H1 (cell line): ENCODE data around the gene CD37. TPM values are rescaled to one million over a fixed set of nuclear protein-coding genes. Genes with fewer than 3 reads are reported as not detected.

Source experiments
- CTCF ChIA-PET: fragments of 300-600 bp; sonication (Branson Sonifier 250); formaldehyde crosslinking; loops from one replicate; lab custom pipeline; 2021; ENCODE audit not compliant: partially characterized antibody; lab: Charles Lee
- POLR2A ChIA-PET: fragments of 300-600 bp; sonication (Branson Sonifier 250); formaldehyde crosslinking; loops from one replicate; lab custom pipeline; 2021; ENCODE audit warnings: inconsistent platforms; ENCODE audit not compliant: partially characterized antibody; lab: Charles Lee
- DNase-seq, 2 experiments: peaks; one replicate each; pipeline versions ENCODE4 v3.0.0 to v3.0.0-alpha.2; 2010 to 2022; ENCODE audit warnings: low spot score in 2 of 2, low read depth in 1 of 2, mixed read lengths in 1 of 2
- FAIRE-seq: peaks from 2 replicates; lab custom pipeline; 2011; peaks lifted over from hg19 to GRCh38; lab: Jason Lieb, UNC
- H2AFZ ChIP-seq: 2 replicates; pipeline ENCODE4 v1.8.1; 2012; ENCODE audit warnings: low read length, inconsistent platforms
- H2AK5ac ChIP-seq: 2 replicates; pipeline ENCODE4 v1.6.1; 2013; ENCODE audit warnings: low read depth, low read length
- H2BK120ac ChIP-seq: replicated peaks from 2 replicates; pipeline ENCODE3; 2013; ENCODE audit warnings: low read depth, low read length, inconsistent platforms
- H2BK12ac ChIP-seq: 2 replicates; pipeline ENCODE4 v1.6.1; 2013; ENCODE audit warnings: low read depth, low read length
- H2BK15ac ChIP-seq: 2 replicates; pipeline ENCODE4 v1.6.1; 2013; ENCODE audit warnings: low read length
- H2BK20ac ChIP-seq: 2 replicates; pipeline ENCODE4 v1.6.1; 2013; ENCODE audit warnings: low read length
- H2BK5ac ChIP-seq: 2 replicates; pipeline ENCODE4 v1.6.1; 2013; ENCODE audit warnings: low read depth, low read length
- H3K14ac ChIP-seq: 2 replicates; pipeline ENCODE4 v1.6.1; 2013; ENCODE audit warnings: inconsistent platforms; ENCODE audit not compliant: insufficient read length
- H3K18ac ChIP-seq: 2 replicates; pipeline ENCODE4 v1.6.1; 2013; ENCODE audit warnings: low read length; ENCODE audit errors: extremely low read depth
- H3K23ac ChIP-seq: 2 replicates; pipeline ENCODE4 v1.6.1; 2013; ENCODE audit warnings: inconsistent platforms; ENCODE audit not compliant: insufficient read length
- H3K23me2 ChIP-seq: 2 replicates; pipeline ENCODE4 v1.6.1; 2013; ENCODE audit warnings: low read depth, low read length
- H3K27ac ChIP-seq: 2 replicates; pipeline ENCODE4 v1.6.1; 2011; ENCODE audit warnings: low read depth, low read length, inconsistent platforms
- H3K27me3 ChIP-seq, 4 experiments: replicated peaks in 1 of 4; 1 replicate in 1 of 4; 2 replicates in 3 of 4; pipeline versions ENCODE4 v1.6.1 to v1.8.1; 2011 to 2013; ENCODE audit warnings: low read length in 3 of 4, mild to moderate bottlenecking in 3 of 4, inconsistent platforms in 2 of 4, mixed read lengths in 2 of 4, moderate library complexity in 1 of 4; ENCODE audit not compliant: control insufficient read depth in 3 of 4, insufficient read depth in 3 of 4; ENCODE audit errors: extremely low read depth in 1 of 4
- H3K36me3 ChIP-seq, 4 experiments: 2 replicates each; pipeline versions ENCODE4 v1.6.1 to v1.8.1; 2011 to 2013; ENCODE audit warnings: mild to moderate bottlenecking in 4 of 4, low read length in 3 of 4, moderate library complexity in 2 of 4, control low read depth in 1 of 4, inconsistent platforms in 1 of 4; ENCODE audit not compliant: insufficient read depth in 4 of 4, control insufficient read depth in 2 of 4
- H3K4ac ChIP-seq: replicated peaks from 2 replicates; pipeline ENCODE3; 2013; ENCODE audit warnings: low read length, low read depth, mixed read lengths, inconsistent platforms; ENCODE audit not compliant: insufficient read length
- H3K4me1 ChIP-seq, 4 experiments: replicated peaks in 1 of 4; 1 replicate in 1 of 4; 2 replicates in 3 of 4; pipeline versions ENCODE4 v1.6.1 to v1.8.1; 2011 to 2013; ENCODE audit warnings: low read length in 3 of 4, inconsistent platforms in 2 of 4, mixed read lengths in 1 of 4; ENCODE audit not compliant: insufficient read depth in 4 of 4, control insufficient read depth in 3 of 4
- H3K4me2 ChIP-seq, 2 experiments: 2 replicates each; pipeline versions ENCODE4 v1.6.1 to v1.8.1; 2011 to 2013; ENCODE audit warnings: low read depth in 2 of 2, low read length in 2 of 2, control low read depth in 1 of 2, inconsistent platforms in 1 of 2, mild to moderate bottlenecking in 1 of 2; ENCODE audit not compliant: insufficient read depth in 1 of 2
- H3K4me3 ChIP-seq, 4 experiments: fragments of 200-600, 300-600 bp in 1 of 4; sonication (generic), shearing (Covaris generic), sonication (Bioruptor Twin) in 1 of 4; 2 replicates each; pipeline versions ENCODE4 v1.5.1 to v1.8.1; 2011 to 2016; ENCODE audit warnings: low read length in 4 of 4, low read depth in 3 of 4, control low read depth in 2 of 4, inconsistent platforms in 2 of 4, mild to moderate bottlenecking in 2 of 4, mixed read lengths in 1 of 4, moderate library complexity in 1 of 4; ENCODE audit not compliant: insufficient read depth in 2 of 4; ENCODE audit errors: extremely low read depth in 1 of 4
- H3K56ac ChIP-seq: replicated peaks from 2 replicates; pipeline ENCODE3; 2013; ENCODE audit warnings: low read depth, mild to moderate bottlenecking, mixed read lengths, low read length, inconsistent platforms; ENCODE audit not compliant: insufficient read length
- H3K79me1 ChIP-seq: 2 replicates; pipeline ENCODE4 v1.6.1; 2013; ENCODE audit warnings: low read depth, low read length, control low read depth
- H3K79me2 ChIP-seq, 2 experiments: 2 replicates each; pipeline versions ENCODE4 v1.6.1 to v1.8.1; 2012 to 2013; ENCODE audit warnings: low read length in 2 of 2, mild to moderate bottlenecking in 2 of 2, inconsistent platforms in 1 of 2; ENCODE audit not compliant: insufficient read depth in 2 of 2, control insufficient read depth in 1 of 2
- H3K9ac ChIP-seq, 4 experiments: replicated peaks in 1 of 4; 1 replicate in 1 of 4; 2 replicates in 3 of 4; pipeline versions ENCODE4 v1.6.1 to v1.8.1; 2011 to 2013; ENCODE audit warnings: low read depth in 3 of 4, low read length in 3 of 4, control low read depth in 2 of 4, mild to moderate bottlenecking in 2 of 4, moderate library complexity in 2 of 4, inconsistent platforms in 1 of 4; ENCODE audit errors: extremely low read depth in 1 of 4
- H3K9me3 ChIP-seq, 2 experiments: 2 replicates each; pipeline versions ENCODE4 v1.6.1 to v1.8.1; 2012 to 2013; ENCODE audit warnings: mild to moderate bottlenecking in 2 of 2, moderate library complexity in 2 of 2, control low read depth in 1 of 2, inconsistent platforms in 1 of 2, low read depth in 1 of 2, low read length in 1 of 2, mixed read lengths in 1 of 2; ENCODE audit not compliant: insufficient read depth in 2 of 2
- H4K20me1 ChIP-seq, 2 experiments: replicated peaks in 1 of 2; 2 replicates each; pipeline versions ENCODE3 to v1.8.1; 2011 to 2013; ENCODE audit warnings: inconsistent platforms in 2 of 2, low read length in 2 of 2, mild to moderate bottlenecking in 1 of 2; ENCODE audit not compliant: insufficient read depth in 2 of 2, control insufficient read depth in 1 of 2
- H4K5ac ChIP-seq: 2 replicates; pipeline ENCODE4 v1.6.1; 2013; ENCODE audit warnings: low read length, low read depth, mixed read lengths, inconsistent platforms; ENCODE audit not compliant: insufficient read length
- H4K8ac ChIP-seq: 2 replicates; pipeline ENCODE4 v1.8.0; 2013; ENCODE audit warnings: mild to moderate bottlenecking, moderate library complexity, low read length, inconsistent platforms; ENCODE audit not compliant: insufficient read depth; ENCODE audit errors: extremely low read depth
- H4K91ac ChIP-seq: replicated peaks from 2 replicates; pipeline ENCODE3; 2013; ENCODE audit warnings: low read length, mixed read lengths, inconsistent platforms; ENCODE audit not compliant: insufficient read length
- CHD1 ChIP-seq: IDR thresholded peaks from 2 replicates; pipeline ENCODE4 v1.6.1; 2012; ENCODE audit warnings: low read depth, low read length, improper control_type of control experiment
- FOSL1 ChIP-seq: IDR thresholded peaks from 2 replicates; pipeline ENCODE4 v1.6.1; 2011; ENCODE audit warnings: mild to moderate bottlenecking, low read depth, low read length, moderate library complexity; ENCODE audit not compliant: insufficient read depth
- GABPA ChIP-seq: IDR thresholded peaks from 2 replicates; pipeline ENCODE4 v1.6.1; 2011; ENCODE audit warnings: mild to moderate bottlenecking, low read length, moderate library complexity, borderline replicate concordance; ENCODE audit not compliant: insufficient read depth
- KDM4A ChIP-seq: IDR thresholded peaks from one replicate; pipeline ENCODE4 v1.7.1; 2012; ENCODE audit warnings: low read depth, mild to moderate bottlenecking, moderate library complexity, low read length, inconsistent platforms; ENCODE audit not compliant: severe bottlenecking
- PHF8 ChIP-seq: fragments of 200-600 bp; sonication (generic); conservative IDR thresholded peaks from 2 replicates; pipeline ENCODE4 v1.7.1; 2012; ENCODE audit warnings: low read depth, mild to moderate bottlenecking, inconsistent platforms, low read length, moderate library complexity
- POLR2A ChIP-seq, 2 experiments: IDR thresholded peaks; 1 replicate in 1 of 2; 2 replicates in 1 of 2; pipeline ENCODE4 v1.6.1; 2011; ENCODE audit warnings: low read depth in 2 of 2, low read length in 2 of 2, mild to moderate bottlenecking in 2 of 2; ENCODE audit errors: control extremely low read depth in 1 of 2
- POLR2AphosphoS5 ChIP-seq: IDR thresholded peaks from 2 replicates; pipeline ENCODE4 v1.6.1; 2011; ENCODE audit warnings: low read depth, low read length
- SIX5 ChIP-seq: IDR thresholded peaks from 2 replicates; pipeline ENCODE4 v1.6.1; 2011; ENCODE audit warnings: mild to moderate bottlenecking, low read depth, low read length
- SP2 ChIP-seq: IDR thresholded peaks from 2 replicates; pipeline ENCODE4 v1.6.1; 2012; ENCODE audit warnings: mild to moderate bottlenecking, low read length, inconsistent platforms
- TAF1 ChIP-seq: IDR thresholded peaks from 2 replicates; pipeline ENCODE4 v1.6.1; 2011; ENCODE audit warnings: mild to moderate bottlenecking, low read depth, low read length
- TBP ChIP-seq: IDR thresholded peaks from 2 replicates; pipeline ENCODE4 v1.6.1; 2011; ENCODE audit warnings: low read depth, low read length, improper control_type of control experiment
- WGBS, 2 experiments: shearing (Covaris generic) in 1 of 2; methylation state at CpG; one replicate each; pipeline versions ENCODE4 v1.1.6 to v1.1.7; 2013 to 2015; ENCODE audit warnings: low lambda C conversion rate in 2 of 2, mixed read lengths in 2 of 2, inconsistent platforms in 1 of 2, low coverage in 1 of 2, missing lambda C conversion rate in 1 of 2; ENCODE audit not compliant: insufficient replicate concordance in 2 of 2, insufficient coverage in 1 of 2, insufficient read length in 1 of 2; ENCODE audit errors: extremely low coverage in 1 of 2, missing lambda C conversion rate in 1 of 2; 5-methylcytosine and 5-hydroxymethylcytosine counted together
- polyA plus RNA-seq, 7 experiments: library from polyadenylated mRNA; depleted of rRNA in 3 of 7; stranded (reverse) in 5 of 7; unstranded in 2 of 7; fragments of >200 nt in 5 of 7; fragments of 200-250 nt in 2 of 7; gene quantifications; 1 replicate in 5 of 7; 2 replicates in 1 of 7; 4 replicates in 1 of 7; pipeline versions ENCODE4 v1.2.1 to v1.2.3, GENCODE V29; 2011 to 2013; ENCODE audit warnings: missing spikeins in 2 of 7, mixed read lengths in 2 of 7
- total RNA-seq: library from RNA; stranded (reverse); fragmentation: NEBNext Ultra II Directional; extraction: Animal tissue kit (Norgen Biotek cat#: 25700); gene quantifications from 2 replicates; pipeline ENCODE4 v1.2.1, GENCODE V29; 2021

The CD37 gene
- total and polyA plus RNA-seq, 2 of the 8 experiments (the other 6 are each of a cell fraction or from before 2014, with no cell fraction given) = not detected

- ChIA-PET POLR2A (interaction anchor here (0.6 to 7.0 kb wide), 18 partner anchors 9 to 314 kb away, joined by 3 to 112 read pairs (median 3); partner anchors contain the start of genes ALDH16A1, CD37 and RPS11), CTCF (interaction anchor here (1.3 to 1.5 kb wide), 2 partner anchors 12 to 74 kb away, joined by 3 to 4 read pairs; no protein-coding TSS in a partner anchor)
- Histone ChIP-seq H2BK12ac (0 out of 2 replicates have a peak within 1 kb of the TSS, but pooled peaks have one; percentile 50), H3K14ac (no peak within 1 kb of the TSS), H4K20me1 (peaks cover 3% of the 10 kb centered on the region in 2 experiments), H3K18ac (peak within 1 kb of the TSS; percentile 100), H2AFZ (no peak within 1 kb of the TSS), H4K8ac (peak within 1 kb of the TSS; percentile 96; the same call in 1 of the 2 replicates), H3K4me1 (peaks cover 0 to 16% (median 9%) of the 10 kb centered on the region in 4 experiments; a peak in 5 of 7 replicates), H2BK5ac (peak within 1 kb of the TSS; percentile 93), H2BK15ac (0 out of 2 replicates have a peak within 1 kb of the TSS, but pooled peaks have one; percentile 81), H3K27me3 (no peaks in the 10 kb centered on the region), H3K79me2 (peaks cover 3 to 31% of the 10 kb centered on the region in 2 experiments; a peak in 3 of 4 replicates), H2BK20ac (no peak within 1 kb of the TSS), H2BK120ac (peak within 1 kb of the TSS; percentile 67), H3K36me3 (peaks cover 13 to 25% (median 16%) of the 10 kb centered on the region in 4 experiments), H3K4me3 (peak within 1 kb of the TSS; percentile 92 to 95 (median 93)), H3K79me1 (peaks cover 10% of the 10 kb centered on the region), H2AK5ac (peak within 1 kb of the TSS; percentile 94; the same call in 1 of the 2 replicates), H3K4ac (peak within 1 kb of the TSS; percentile 98), H3K9me3 (no peaks in the 10 kb centered on the region), H3K27ac (peak within 1 kb of the TSS; percentile 94), H4K91ac (peak within 1 kb of the TSS; percentile 95), H3K9ac (peak within 1 kb of the TSS; percentile 84 to 99 (median 97)), H4K5ac (peak within 1 kb of the TSS; percentile 93), H3K23ac (no peak within 1 kb of the TSS), H3K23me2 (peaks cover 8% of the 10 kb centered on the region; the same call in 1 of the 2 replicates), H3K56ac (peak within 1 kb of the TSS; percentile 96), H3K4me2 (peak within 1 kb of the TSS; percentile 79 to 91)
- no peak for FAIRE-seq
- 0% methylated on average over 39 of the region's 52 CpGs; no CpG with 5 or more reads in 1 of the 2 experiments for WGBS, 2 experiments
- peak in 1 of 2 experiments; percentile 79 for DNase-seq
- TF ChIP-seq KDM4A (peak; percentile 37), CHD1 (no peak; the same call in 1 of the 2 replicates), GABPA (no peak), TBP (0 out of 2 replicates have a peak, but pooled peaks have one; percentile 25), SP2 (no peak), POLR2AphosphoS5 (peak; percentile 71), POLR2A (IDR thresholded peaks at IDR 0.05; ENCODE audit: control extremely low read depth in 1 of 2, low read depth in 2 of 2, low read length in 2 of 2) (peak in 1 of 2 experiments; percentile 74; a peak in 2 of 3 replicates), TAF1 (peak; percentile 61), SIX5 (no peak), FOSL1 (no peak), PHF8 (peak; percentile 77)
Measured at GRCh38 chr19:49362048-49362928, 27.1 kb downstream of the CD37 start, which contains the start of gene TEAD2. TSS of gene TEAD2 (minus strand) at chr19:49362416. CDS start at chr19:49360075, 2,341 bp downstream.
